Measurements from ENCODE around the gene ZBTB3. TPM values are rescaled to one million over a fixed set of nuclear protein-coding genes. Genes with fewer than 3 reads are reported as not detected.
A peak's percentile ranks its signal among the peaks of the same experiment; 100 is the strongest.

ZBTB3 gene
- total RNA-seq, 3 donors from 2014 or later (not counting 1 experiment from before 2014, with no cell fraction given) = 5.4 to 9.6 (median 8.8) TPM

- Histone ChIP-seq H3K4me1 (ENCODE audit: control insufficient read depth, insufficient read depth, low read length) (peaks cover 3% of the 10 kb centered on the region), H3K36me3 (ENCODE audit: control insufficient read depth, insufficient read depth, low read length) (peaks cover 7% of the 10 kb centered on the region), H3K9me3 (ENCODE audit: control insufficient read depth, insufficient read depth, low read length) (no peaks in the 10 kb centered on the region), H3K4me3 (ENCODE audit: low read length) (no peak overlapping the region), H3K27ac (ENCODE audit: low read length) (no peak overlapping the region), H3K27me3 (ENCODE audit: control insufficient read depth, insufficient read depth, low read length) (no peaks in the 10 kb centered on the region)
- H3K36me3 Mint-ChIP-seq = no peaks in the 10 kb centered on the region
- ATAC-seq (peak in 1 of 3 donors; percentile 14), DNase-seq (no peak)
- no peak overlapping the region for H3K4me3 Mint-ChIP-seq
- WGBS (ENCODE audit: insufficient coverage) = 91% methylated on average over 3 of the region's 3 CpGs
- intact Hi-C loops (cut with micrococcal nuclease) = no loop called here
- H3K27ac Mint-ChIP-seq = no peak overlapping the region
- H3K27me3 Mint-ChIP-seq (ENCODE audit: low read depth in 2 of 2) = no peaks in the 10 kb centered on the region
- no peaks in the 10 kb centered on the region for H3K9me3 Mint-ChIP-seq
- H3K4me1 Mint-ChIP-seq = peaks cover 0 to 5% of the 10 kb centered on the region in 2 donors
- TF ChIP-seq CTCF (IDR thresholded peaks at IDR 0.05) = no peak
Measured at GRCh38 chr11:62778441-62778840, 24.5 kb upstream of the ZBTB3 start.

- H3K27ac Mint-ChIP-seq = peak overlapping the region; percentile 21 to 52
- Histone ChIP-seq H3K27ac (ENCODE audit: low read length) (no peak overlapping the region), H3K4me3 (ENCODE audit: low read length) (no peak overlapping the region), H3K9me3 (ENCODE audit: control insufficient read depth, insufficient read depth, low read length) (no peaks in the 10 kb centered on the region), H3K36me3 (ENCODE audit: control insufficient read depth, insufficient read depth, low read length) (peaks cover 7% of the 10 kb centered on the region), H3K4me1 (ENCODE audit: control insufficient read depth, insufficient read depth, low read length) (peaks cover 6% of the 10 kb centered on the region), H3K27me3 (ENCODE audit: control insufficient read depth, insufficient read depth, low read length) (no peaks in the 10 kb centered on the region)
- 58% methylated on average over 2 of the region's 2 CpGs for WGBS (ENCODE audit: insufficient coverage)
- DNase-seq (no peak), ATAC-seq (peak in 1 of 3 donors; percentile 50)
- no peaks in the 10 kb centered on the region for H3K9me3 Mint-ChIP-seq
- peaks cover 0 to 5% of the 10 kb centered on the region in 2 donors for H3K4me1 Mint-ChIP-seq
- H3K27me3 Mint-ChIP-seq (ENCODE audit: low read depth in 2 of 2) = no peaks in the 10 kb centered on the region
- H3K36me3 Mint-ChIP-seq = no peaks in the 10 kb centered on the region
- no peak for TF ChIP-seq CTCF (IDR thresholded peaks at IDR 0.05)
- H3K4me3 Mint-ChIP-seq = no peak overlapping the region
- intact Hi-C loops (cut with micrococcal nuclease) = no loop called here
Measured at GRCh38 chr11:62777389-62777788, 23.4 kb upstream of the ZBTB3 start.

- TF ChIP-seq CTCF (IDR thresholded peaks at IDR 0.05) = no peak
- no peak for ATAC-seq
- intact Hi-C loops (cut with micrococcal nuclease) = no loop called here
- H3K27ac ChIP-seq (ENCODE audit: low read length) = no peak overlapping the region
- Mint-ChIP-seq H3K4me3 (no peak overlapping the region), H3K36me3 (no peaks in the 10 kb centered on the region), H3K27me3 (ENCODE audit: low read depth in 2 of 2) (no peaks in the 10 kb centered on the region), H3K4me1 (peaks cover 14 to 18% of the 10 kb centered on the region in 2 donors), H3K27ac (peak overlapping the region in 1 of 2 donors; percentile 40), H3K9me3 (no peaks in the 10 kb centered on the region)
- no peak overlapping the region for H3K4me3 ChIP-seq (ENCODE audit: low read length)
- H3K27me3 ChIP-seq (ENCODE audit: control insufficient read depth, insufficient read depth, low read length) = no peaks in the 10 kb centered on the region
- H3K36me3 ChIP-seq (ENCODE audit: control insufficient read depth, insufficient read depth, low read length) = peaks cover 7% of the 10 kb centered on the region
- no peak for DNase-seq
- H3K4me1 ChIP-seq (ENCODE audit: control insufficient read depth, insufficient read depth, low read length) = peaks cover 19% of the 10 kb centered on the region
- H3K9me3 ChIP-seq (ENCODE audit: control insufficient read depth, insufficient read depth, low read length) = no peaks in the 10 kb centered on the region
- WGBS (ENCODE audit: insufficient coverage) = 99% methylated on average over 17 of the region's 17 CpGs
Measured at GRCh38 chr11:62775646-62776045, 21.7 kb upstream of the ZBTB3 start.

- Histone ChIP-seq H3K27me3 (ENCODE audit: control insufficient read depth, insufficient read depth, low read length) (no peaks in the 10 kb centered on the region), H3K9me3 (ENCODE audit: control insufficient read depth, insufficient read depth, low read length) (no peaks in the 10 kb centered on the region), H3K4me1 (ENCODE audit: control insufficient read depth, insufficient read depth, low read length) (peaks cover 28% of the 10 kb centered on the region), H3K36me3 (ENCODE audit: control insufficient read depth, insufficient read depth, low read length) (peaks cover 7% of the 10 kb centered on the region), H3K27ac (ENCODE audit: low read length) (no peak overlapping the region), H3K4me3 (ENCODE audit: low read length) (no peak overlapping the region)
- Mint-ChIP-seq H3K9me3 (no peaks in the 10 kb centered on the region), H3K27ac (no peak overlapping the region), H3K4me1 (peaks cover 17 to 29% of the 10 kb centered on the region in 2 donors), H3K36me3 (no peaks in the 10 kb centered on the region), H3K4me3 (no peak overlapping the region), H3K27me3 (ENCODE audit: low read depth in 2 of 2) (no peaks in the 10 kb centered on the region)
- intact Hi-C loops (cut with micrococcal nuclease) = no loop called here
- ATAC-seq (no peak), DNase-seq (no peak)
- WGBS (ENCODE audit: insufficient coverage) = 92% methylated on average over 6 of the region's 6 CpGs
- no peak for TF ChIP-seq CTCF (IDR thresholded peaks at IDR 0.05)
Measured at GRCh38 chr11:62774407-62774806, 20.4 kb upstream of the ZBTB3 start.

Measured in natural killer cell (primary cell).